Measurements from ENCODE around the gene CNTNAP2. TPM values are rescaled to one million over a fixed set of nuclear protein-coding genes. Genes with fewer than 3 reads are reported as not detected.

Gene CNTNAP2
- total and polyA plus RNA-seq, 7 donors = 0.60 to 2.4 (median 1.7) TPM

GRCh38 chr7:146660839-146661238 is 544.2 kb downstream of the CNTNAP2 start:
- no peak for DNase-seq
- Histone ChIP-seq H3K9me3 (no peaks in the 10 kb centered on the region), H3K36me3 (no peaks in the 10 kb centered on the region), H3K4me1 (no peaks in the 10 kb centered on the region), H3K27me3 (no peaks in the 10 kb centered on the region), H3K4me3 (no peak overlapping the region), H3K27ac (no peak overlapping the region)
- TF ChIP-seq POLR2A (IDR thresholded peaks at IDR 0.05) = no peak
- intact Hi-C loops (cut with DNase I) = no loop called here
- 50 to 57% methylated on average over 5 of the region's 5 CpGs for WGBS, 2 donors

GRCh38 chr7:146661435-146661834 is 544.8 kb downstream of the CNTNAP2 start:
- Histone ChIP-seq H3K9me3 (no peaks in the 10 kb centered on the region), H3K27me3 (no peaks in the 10 kb centered on the region), H3K27ac (no peak overlapping the region), H3K4me3 (no peak overlapping the region), H3K36me3 (no peaks in the 10 kb centered on the region), H3K4me1 (no peaks in the 10 kb centered on the region)
- intact Hi-C loops (cut with DNase I) = no loop called here
- TF ChIP-seq EP300 (IDR thresholded peaks at IDR 0.05) = no peak
- TF ChIP-seq POLR2AphosphoS5 (IDR thresholded peaks at IDR 0.05) = no peak
- TF ChIP-seq CTCF (IDR thresholded peaks at IDR 0.05) = no peak
- TF ChIP-seq POLR2A (IDR thresholded peaks at IDR 0.05) = no peak
- DNase-seq = no peak

GRCh38 chr7:146661929-146662328 is 545.3 kb downstream of the CNTNAP2 start:
- Histone ChIP-seq H3K27ac (no peak overlapping the region), H3K36me3 (no peaks in the 10 kb centered on the region), H3K4me1 (no peaks in the 10 kb centered on the region), H3K9me3 (no peaks in the 10 kb centered on the region), H3K4me3 (no peak overlapping the region), H3K27me3 (no peaks in the 10 kb centered on the region)
- no peak for DNase-seq
- WGBS, 2 donors = 70 to 79% methylated on average over 12 of the region's 12 CpGs
- TF ChIP-seq EP300 (IDR thresholded peaks at IDR 0.05) (no peak), CTCF (IDR thresholded peaks at IDR 0.05) (no peak), POLR2AphosphoS5 (IDR thresholded peaks at IDR 0.05) (no peak), POLR2A (IDR thresholded peaks at IDR 0.05) (no peak)
- intact Hi-C loops (cut with DNase I) = no loop called here

- Histone ChIP-seq H3K36me3 (no peaks in the 10 kb centered on the region), H3K27ac (no peak overlapping the region), H3K4me1 (no peaks in the 10 kb centered on the region), H3K9me3 (no peaks in the 10 kb centered on the region), H3K27me3 (no peaks in the 10 kb centered on the region), H3K4me3 (no peak overlapping the region)
- intact Hi-C loops (cut with DNase I) = no loop called here
- TF ChIP-seq CTCF (IDR thresholded peaks at IDR 0.05) (no peak), EP300 (IDR thresholded peaks at IDR 0.05) (no peak), POLR2A (IDR thresholded peaks at IDR 0.05) (no peak), POLR2AphosphoS5 (IDR thresholded peaks at IDR 0.05) (no peak)
- DNase-seq = no peak
- WGBS, 2 donors = 91 to 95% methylated on average over 12 of the region's 12 CpGs
Measured at GRCh38 chr7:146665023-146665422, 548.4 kb downstream of the CNTNAP2 start.

- DNase-seq = no peak
- no peaks in the 10 kb centered on the region for H3K36me3 ChIP-seq
- no peak for TF ChIP-seq POLR2AphosphoS5 (IDR thresholded peaks at IDR 0.05)
- TF ChIP-seq EP300 (IDR thresholded peaks at IDR 0.05) = no peak
- no peak for TF ChIP-seq CTCF (IDR thresholded peaks at IDR 0.05)
- no peak for TF ChIP-seq POLR2A (IDR thresholded peaks at IDR 0.05)
- H3K27ac ChIP-seq = no peak overlapping the region
- H3K9me3 ChIP-seq = no peaks in the 10 kb centered on the region
- 88 to 93% methylated on average over 2 of the region's 2 CpGs for WGBS, 2 donors
- intact Hi-C loops (cut with DNase I) = no loop called here
- H3K27me3 ChIP-seq = no peaks in the 10 kb centered on the region
- H3K4me3 ChIP-seq = no peak overlapping the region
- no peaks in the 10 kb centered on the region for H3K4me1 ChIP-seq
Measured at GRCh38 chr7:146670532-146670931, 553.9 kb downstream of the CNTNAP2 start.
